ENCODE measurements around the gene SND1.
A peak's percentile ranks its signal among the peaks of the same experiment; 100 is the strongest.
"Not testable (repeated sequence)": the region's sequence is repeated elsewhere in the genome, so short reads cannot be mapped to it uniquely, and the experiment has no call there.

SND1 gene

DNA sequence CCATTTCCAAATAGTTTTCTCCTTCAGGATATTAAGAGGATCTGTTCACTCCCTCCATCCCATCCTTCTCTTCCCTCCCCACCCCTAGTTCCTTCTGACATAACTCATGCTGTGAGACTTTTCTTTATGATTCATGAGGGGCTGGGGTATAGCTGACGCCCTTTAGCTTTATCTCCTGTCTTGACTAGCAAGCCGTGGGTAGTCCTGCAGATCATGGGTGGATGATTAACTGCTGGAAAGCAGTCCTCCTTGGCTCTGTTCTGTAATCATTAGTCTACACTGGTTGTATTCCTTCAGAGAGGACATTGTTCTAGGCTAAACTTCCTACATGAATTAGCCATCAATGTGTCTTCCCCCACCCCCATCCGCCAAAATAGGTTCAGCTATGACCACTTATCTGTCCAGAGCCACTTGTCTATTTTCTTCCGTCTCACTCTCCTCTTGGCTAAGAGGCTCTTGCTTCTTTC lies 243.9 kb downstream of the SND1 start:
- DNase-seq, result no peak

DNA sequence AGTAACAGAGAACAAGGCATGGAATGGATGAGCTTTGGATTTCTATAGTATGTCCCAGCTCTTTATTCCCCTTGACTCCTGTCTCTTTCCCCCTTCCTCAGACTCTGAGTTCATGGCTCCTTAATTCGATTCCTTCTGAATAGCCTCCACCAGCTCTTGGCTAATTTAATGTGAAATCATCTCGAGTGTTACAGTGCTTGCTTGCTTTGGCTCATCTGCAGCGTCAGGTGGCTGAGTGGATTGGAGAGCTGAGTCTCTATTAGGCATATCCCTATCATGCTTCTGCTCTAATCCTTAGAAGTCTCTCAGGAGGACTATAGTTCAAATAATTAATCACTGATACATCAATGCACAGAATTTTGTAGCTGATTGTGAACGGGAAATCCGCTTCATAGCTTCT lies 244.7 kb downstream of the SND1 start:
- no peak for DNase-seq

DNA sequence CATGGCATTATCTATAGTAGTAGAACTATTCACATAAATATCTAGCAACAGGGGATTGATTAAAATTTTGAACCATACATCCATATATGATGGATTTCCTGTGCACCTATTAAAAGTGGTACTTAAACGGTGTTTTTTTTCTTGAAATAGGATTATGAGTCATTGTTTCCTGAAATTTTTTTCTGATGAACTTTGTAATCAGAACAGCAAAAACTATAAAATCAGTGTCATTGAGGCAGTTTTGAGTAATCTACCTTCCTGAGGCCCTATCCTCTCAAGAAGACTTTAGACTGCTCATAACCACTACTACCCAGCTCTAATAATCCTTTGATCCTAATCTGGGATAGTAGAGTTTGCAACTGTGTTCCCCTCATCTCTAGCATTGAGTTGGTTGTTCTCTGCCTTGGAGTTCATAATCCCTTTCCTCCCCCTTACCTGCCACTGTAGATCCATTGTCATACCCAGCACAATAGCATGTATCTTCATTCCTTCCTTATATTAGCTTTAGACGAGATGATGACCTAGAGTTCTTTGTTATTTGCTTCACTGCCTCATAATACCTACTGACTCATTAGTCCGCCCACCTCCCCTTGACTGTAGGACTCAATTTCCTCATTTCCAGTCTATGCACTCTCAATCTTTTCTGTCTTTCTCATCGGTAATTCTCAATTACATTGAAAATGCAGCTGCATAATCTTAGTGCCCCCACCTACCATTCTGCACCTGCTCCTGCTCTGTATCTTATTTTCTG lies 245.9 kb downstream of the SND1 start:
- DNase-seq, result no peak

DNA sequence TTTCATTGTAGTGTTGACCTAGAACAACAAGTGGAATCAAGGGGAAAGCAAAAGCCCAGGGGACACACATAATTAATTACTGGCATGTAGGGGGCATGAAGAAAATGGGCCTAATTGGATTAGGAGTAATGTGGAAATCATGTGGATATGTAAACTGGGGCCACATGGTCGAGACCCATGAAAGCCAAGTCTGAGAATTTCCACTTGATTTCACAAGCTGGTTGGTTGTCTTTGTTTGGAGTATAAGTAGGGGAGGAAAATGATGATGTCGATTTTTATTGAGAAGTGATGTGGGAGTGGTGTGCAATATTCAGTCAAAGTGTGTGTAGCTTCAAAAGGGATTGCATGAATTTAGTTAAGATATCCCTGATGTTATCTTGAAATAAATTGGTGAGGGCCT lies 247.4 kb downstream of the SND1 start:
- no peak for DNase-seq

DNA sequence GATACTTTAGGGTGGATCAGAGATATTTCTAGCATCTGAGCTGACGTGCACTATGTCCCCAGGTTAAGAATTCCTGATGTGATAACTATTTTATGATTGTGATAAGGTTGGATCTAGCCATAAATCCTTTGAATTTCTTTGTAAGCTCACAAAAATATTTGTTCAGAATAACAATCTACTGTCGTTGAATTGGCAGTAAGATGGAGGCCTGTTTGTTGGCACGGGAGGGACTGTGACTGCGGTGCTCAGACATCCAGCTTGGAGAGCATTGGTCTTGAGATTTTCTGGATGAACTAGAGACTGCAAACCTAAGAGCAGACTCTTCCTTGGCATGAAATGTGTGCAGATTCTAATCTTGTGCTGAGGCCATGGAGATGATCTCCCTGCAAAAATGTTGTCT lies 248.1 kb downstream of the SND1 start:
- no peak for DNase-seq

DNA sequence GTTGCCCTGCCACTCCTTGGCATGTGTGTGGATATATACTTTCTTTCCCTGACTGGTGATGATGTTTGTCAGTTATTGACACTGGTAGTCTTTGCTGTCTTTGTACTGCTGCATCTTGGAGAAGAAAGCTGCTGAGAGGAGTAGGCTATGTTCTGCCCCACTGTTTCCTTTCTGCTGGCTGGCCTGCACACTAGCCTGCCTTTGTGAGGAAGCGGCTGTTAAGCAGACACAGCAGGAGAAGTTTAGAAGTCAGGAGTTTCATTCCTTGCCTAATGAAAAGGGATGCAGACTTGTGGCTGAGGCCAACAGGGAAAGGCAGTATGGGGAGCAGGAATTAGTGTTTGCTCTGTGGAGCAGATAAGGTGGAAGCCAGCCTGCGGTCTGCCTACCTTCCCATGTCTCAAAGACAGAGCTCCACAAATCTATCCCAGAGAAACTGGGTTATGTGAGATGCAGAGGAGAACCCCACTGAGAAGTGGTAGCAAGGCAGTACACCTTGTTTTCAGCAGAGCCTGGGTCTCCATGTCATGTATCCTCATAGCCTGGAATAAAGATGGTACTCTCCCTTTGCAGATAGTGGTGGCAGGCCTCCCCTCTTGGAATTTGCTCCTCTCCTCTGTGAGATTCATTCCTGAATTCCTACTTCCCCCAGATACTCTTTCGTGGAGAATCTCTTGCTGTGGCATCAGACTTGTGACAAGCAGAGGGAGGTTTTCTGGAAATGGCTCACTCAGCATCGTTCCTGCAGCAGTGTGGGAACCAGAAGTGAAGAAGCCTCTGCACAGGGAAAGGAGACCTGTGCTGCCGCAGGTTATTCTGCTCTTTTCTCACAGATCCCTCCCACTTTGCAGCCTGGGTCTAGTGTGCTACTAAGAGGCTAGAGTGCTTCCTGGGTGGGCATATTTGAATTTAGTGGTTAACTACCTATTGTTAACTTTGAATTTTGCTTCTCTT lies 249.0 kb downstream of the SND1 start:
- DNase-seq, result peak; percentile 39

DNA sequence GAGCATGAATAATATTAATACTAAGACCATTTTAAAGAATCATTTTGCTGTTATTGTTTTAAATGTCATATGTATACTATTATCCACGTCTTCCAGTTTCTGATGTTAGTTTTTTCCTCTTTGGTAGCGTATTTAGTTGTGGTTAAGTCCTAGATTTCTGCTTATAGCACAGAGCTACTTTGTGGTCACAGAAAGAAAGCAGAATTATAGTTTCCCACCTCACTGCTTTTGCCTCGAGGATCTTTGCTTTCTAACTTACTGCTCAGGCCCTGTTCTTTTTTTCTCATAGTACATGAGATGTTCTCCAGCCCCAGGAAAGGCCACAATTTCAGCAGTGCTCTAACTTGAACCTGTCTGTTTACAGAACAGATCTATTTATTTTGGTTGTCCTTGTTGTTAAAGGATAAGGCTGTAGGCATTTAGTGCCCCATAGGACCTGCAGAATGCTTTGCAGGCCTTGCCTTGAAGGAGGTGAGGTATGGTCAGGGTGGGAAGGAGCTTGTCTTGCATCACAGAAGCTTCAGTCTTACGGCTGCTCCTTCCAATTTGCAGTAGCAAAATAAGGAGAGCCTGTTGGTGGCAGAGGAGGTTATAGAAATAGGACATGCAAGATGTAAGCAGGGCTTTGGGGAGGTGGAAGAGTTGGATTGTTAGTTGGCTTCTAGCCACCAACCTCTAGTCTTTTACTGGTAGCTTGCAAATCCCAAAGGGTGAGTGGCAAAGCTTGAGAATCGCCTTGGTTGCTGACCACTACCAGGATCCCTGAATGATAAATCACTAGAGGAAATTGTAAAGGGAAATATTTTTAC lies 250.1 kb downstream of the SND1 start:
- DNase-seq, result no peak

DNA sequence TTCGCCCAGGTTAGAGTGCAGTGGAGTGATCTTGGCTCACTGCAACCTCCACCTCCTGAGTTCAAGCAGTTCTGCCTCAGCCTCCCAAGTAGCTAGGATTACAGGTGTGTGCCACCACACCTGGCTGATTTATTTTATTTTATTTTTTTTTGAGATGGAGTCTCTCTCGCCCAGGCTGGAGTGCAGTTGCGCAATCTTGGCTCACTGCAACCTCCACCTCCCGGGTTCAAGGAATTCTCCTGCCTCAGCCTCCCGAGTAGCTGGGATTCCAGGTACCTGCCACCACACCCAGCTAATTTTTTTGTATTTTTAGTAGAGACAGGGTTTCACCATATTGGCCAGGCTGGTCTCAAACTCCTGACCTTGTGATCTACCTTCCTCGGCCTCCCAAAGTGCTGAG lies 250.8 kb downstream of the SND1 start:
- DNase-seq, result not testable (repeated sequence)

DNA sequence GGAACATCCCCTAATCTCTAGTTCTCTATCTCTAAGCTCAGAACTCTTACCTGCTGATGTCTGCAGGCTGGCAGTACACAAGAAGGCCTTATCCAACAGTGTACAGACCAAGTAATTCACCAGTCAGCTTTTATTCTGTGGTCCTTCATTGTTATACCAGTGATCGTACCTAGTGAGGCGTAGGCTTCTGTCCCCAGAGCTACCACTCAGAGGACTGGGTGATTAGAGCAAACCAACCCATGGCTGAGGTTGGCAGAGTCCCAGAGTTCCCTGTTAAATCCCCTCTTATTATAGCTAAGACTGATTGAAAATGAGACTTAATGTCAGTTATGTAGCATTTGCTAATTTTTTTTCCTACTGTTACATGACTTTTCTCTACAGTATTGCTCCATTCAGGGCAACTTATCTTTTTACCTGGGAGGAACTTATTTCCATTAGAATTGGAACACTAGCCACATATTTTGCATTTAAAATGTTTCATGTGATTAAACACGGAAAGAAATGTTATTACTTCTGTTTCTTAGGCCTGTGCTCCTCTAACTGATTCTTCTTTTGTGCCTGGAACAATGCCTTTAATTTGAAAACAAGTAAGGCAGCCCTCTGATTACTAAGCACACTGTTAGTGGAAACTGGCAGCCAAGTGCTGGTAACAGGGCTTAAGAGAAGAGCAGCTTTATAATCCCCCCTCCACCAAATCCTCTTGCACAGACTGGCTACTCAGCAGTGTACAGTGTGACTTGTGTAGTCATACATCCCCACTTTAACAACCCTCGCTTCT lies 252.1 kb downstream of the SND1 start:
- DNase-seq, result no peak

DNA sequence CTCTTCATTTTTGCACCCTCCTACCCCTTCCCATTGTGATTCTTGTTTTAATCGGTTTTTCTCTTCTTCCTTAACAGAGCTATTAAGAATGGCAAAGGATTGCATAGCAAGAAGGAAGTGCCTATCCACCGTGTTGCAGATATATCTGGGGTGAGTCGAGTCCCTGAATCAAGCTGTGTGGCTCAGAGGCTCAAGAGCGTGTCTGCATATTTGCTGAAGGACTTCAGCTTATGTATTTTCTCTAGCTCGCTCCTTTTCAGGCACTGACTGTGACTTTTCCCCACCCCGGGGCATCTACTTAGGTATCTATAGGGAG lies 252.6 kb downstream of the SND1 start:
- DNase-seq, result no peak

DNA sequence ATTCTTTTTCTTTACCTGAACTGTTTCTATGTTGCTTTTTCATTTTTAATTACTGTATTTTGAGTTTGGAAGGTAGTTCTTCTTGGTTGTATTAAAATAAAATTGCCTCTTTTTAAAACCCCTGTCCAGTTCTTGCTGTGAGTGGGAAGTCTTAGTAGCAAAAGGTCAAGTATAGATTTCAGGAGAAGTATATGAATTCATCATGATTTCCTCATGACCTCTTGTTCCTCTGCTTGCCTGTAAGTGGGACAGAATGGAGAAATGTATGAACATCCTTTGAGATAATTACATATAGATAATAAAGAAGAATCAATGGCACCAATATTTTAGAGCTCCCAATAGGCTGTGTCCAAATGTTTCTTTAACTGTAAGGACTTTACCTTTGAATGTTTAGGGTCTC lies 253.0 kb downstream of the SND1 start:
- no peak for DNase-seq

DNA sequence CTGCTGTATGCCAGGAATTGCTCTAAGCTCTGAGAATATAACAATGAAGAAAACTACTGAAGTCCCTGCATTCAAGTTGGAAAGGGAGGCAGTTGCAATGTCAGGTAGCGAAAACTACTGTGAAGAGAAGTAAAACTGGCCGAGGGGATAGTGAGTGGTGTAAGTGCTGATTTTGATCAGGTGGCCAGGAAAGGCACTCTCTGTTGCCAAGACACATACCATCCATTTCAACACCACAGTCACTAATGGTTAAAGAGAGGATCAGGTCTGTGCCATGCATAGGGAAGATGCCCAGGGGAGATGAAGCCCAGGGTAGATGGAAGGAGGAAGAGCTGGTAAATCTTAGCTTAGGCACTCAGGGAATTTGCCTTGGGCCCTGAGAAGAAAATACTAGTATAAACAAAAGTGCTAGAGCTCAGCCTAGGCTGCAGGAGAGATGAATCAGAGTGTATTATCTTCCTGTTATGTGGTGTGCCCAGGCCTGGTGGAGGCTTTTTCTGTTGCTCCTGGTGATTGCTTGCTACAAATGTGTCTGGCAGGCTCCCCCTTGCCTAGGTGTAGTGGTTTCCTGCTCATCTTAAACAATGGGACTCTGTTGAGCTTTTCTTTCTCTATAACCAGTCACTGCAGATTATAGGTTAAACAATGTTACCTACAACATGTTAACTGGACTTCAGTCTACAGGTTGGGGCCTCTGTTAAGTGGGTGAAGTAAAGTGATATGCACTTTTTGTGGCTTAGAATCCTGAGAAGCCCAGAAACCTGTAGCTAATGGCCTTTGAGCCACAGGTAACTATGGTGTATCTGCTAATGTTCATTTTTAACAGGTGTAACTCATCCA lies 253.7 kb downstream of the SND1 start:
- no peak for DNase-seq

DNA sequence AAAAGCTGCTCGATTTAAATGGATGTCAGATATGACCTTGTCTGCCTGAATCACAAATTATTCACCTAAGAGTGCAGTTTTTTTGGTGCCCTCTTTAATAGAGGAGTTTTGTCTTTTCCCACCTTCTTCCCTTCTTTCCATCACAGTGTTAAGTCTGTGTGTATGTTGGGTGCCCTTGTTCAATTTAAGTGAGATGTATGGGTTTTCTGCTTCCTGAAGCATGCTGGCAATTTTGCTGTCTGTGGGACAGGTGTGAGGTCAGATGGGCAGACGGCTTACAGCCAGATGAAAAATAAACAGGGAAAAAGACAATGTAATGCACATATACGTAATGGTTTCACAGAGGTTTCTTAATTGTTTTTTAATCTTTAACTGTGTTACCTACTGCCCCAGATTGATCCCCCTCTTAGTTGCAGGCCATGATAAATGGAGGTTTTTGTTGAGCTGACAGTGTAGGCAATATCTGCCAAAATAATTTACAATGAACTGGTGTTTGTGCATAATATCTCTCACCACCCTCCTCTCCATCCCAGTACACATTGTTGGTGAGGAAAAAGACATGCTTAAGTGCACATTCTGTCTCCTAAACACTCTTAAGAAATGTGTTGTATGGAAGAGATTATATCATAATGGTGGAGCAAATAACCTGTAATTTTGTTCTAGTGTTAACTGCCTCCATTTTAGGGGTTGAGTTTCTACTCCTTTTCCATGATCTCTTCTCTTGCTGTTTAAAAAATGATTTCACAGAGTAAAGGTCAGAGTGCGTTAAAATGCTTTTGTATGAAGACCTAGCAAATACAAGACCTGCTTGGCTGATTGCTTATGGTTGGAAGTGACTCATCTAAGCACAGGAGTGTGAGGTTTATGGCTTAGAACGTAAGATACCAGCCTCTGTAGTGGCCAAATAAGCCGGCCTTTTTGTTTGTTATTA lies 255.4 kb downstream of the SND1 start:
- DNase-seq, result no peak

DNA sequence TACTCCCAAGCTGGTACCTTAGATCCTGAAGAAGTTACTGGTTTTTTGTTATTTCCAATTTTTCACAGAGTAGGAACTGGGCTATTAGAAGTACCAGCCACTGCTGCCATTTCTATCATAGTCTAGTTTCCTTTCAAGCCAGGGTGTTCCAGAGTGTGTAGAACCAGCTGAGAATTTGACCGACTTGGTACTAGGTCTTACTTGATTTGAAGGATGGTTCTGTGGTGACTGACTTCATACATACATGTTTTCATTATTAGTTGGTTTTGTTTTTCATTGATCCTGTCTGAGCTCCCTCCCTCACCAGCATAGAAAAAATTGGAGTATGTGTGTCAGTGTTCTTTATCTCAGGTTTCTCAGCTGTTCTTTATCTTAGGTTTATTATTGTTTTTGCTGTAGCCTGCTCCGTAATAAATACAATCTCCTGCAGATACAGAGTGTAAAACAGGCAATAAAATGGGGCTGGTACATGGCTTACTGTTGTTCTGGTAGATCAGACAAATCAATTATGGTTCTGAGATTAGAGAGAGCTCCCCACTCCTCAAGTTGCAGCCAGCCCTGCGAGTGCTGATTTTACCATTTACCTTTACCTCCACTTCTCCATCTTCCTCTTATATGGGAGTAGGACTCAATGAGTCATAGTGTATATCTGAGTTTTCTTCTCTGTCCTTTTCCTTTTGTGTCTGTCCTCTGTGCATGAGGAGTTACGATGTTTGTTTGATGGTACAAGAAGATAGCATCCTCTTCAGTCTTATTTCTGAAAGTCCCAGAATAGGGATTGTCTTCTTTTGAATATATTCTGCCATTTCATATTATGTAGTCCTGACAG lies 256.6 kb downstream of the SND1 start:
- no peak for DNase-seq

DNA sequence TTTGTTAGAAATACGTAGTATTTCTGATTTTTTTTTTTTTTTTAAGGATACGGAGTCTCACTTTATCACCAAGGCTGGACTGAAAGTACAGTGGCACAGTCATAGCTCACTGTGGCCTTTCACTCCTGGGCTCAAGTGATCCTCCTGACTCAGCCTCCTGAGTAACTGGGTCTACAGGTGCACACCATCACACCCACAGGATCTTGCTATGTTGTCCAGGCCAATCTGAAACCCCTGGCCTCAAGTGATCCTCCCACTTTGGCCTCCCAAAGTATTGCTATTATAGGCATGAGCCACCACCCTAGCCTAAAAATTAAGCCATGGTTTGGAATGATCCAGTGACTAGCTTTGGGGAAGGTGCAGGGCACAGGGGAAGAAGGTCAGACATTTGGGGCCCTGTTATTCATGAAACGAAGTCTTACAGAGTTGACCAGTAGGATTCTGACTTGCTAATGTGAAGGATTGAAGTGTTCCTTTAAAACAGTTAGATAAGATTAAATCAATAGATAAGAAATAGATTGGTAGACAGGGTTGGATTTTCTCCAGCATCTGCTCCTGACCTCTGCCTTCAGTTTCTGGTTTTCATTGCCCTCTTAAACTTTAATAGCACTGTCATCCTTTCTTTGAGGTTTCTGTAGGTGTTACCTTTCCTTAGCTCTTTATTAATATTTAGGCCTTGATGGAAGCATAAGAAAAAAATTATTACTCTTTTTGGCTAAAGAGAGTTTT lies 257.6 kb downstream of the SND1 start:
- no peak for DNase-seq

DNA sequence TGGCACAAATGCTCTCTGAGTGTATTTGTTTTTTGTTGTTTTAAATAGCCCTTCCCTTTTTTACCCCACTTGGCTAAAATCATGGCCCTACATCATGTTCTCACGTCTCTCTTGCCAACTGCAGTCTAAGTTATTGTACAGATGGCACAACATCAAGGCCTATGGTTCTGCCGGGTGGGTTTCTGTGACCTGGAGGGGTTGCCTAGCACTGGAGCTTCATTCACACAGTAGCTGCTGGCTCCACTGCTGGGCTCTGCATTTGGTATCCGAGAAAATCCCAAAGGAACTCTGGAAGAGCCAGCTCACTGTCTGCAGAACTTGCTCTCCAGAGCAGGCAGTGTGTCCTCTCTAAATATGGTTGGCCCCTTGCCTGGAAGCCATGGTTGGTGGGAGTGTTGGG lies 258.7 kb downstream of the SND1 start:
- DNase-seq, result no peak

DNA sequence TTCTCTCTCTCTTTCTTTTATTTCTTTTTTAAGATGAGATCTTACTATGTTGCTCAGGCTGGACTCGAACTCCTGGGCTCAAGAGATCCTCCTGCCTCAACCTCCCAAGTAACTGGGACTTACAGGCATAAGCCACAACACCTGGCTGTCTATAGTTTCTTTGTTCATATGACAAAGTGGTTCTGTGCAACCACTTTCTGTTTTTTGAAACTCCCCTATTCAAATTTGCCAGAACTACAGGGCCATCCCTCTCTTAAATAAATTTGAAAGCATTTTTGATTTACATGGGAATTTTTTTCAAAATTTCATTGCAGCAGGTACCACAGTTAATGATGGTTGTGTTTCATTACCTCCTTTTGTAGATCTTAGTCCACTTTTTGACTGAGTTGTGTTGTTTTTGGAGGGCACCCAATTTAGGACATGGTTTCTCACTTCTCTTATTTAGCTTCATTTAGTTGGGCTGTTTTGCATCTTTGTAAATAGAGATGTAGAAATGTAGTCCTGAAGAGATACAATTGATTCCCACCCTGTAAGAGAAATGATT lies 260.0 kb downstream of the SND1 start:
- DNase-seq, result no peak

DNA sequence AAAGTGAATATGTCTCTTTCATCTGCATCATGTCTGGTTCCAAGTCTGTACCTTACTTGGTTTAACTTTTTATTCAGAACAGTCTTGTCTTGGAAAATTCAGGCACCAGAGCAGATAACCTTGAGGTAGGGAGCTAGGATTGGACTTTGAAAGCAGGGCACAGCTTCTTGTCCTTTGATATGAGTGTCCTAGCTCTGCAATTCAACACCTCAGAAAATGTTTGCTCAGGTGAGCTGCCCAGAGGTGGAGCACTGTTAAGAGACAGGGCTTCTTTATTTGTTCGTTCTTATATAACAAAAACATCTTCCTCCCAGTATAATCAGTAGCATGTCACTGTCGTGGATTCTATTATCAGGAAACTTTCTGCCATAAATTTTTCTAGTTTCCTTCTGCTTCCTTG lies 260.9 kb downstream of the SND1 start:
- DNase-seq, result no peak
